ENCODE results near the gene CEBPA.

The CEBPA gene

GRCh38 chr19:33278023-33278402 is 24.3 kb downstream of the CEBPA start:
- no peak for TF ChIP-seq TEAD4 (IDR thresholded peaks at IDR 0.05)
- TF ChIP-seq USF1 (IDR thresholded peaks at IDR 0.05): no peak

- no peak for TF ChIP-seq USF1 (IDR thresholded peaks at IDR 0.05)
- TF ChIP-seq ZBTB7A (IDR thresholded peaks at IDR 0.05; ENCODE audit: low read depth): no peak
- TF ChIP-seq NFIC (IDR thresholded peaks at IDR 0.05): no peak
- no peak for TF ChIP-seq EP300 (IDR thresholded peaks at IDR 0.05; ENCODE audit: borderline replicate concordance)
- no peak for TF ChIP-seq REST (IDR thresholded peaks at IDR 0.05; ENCODE audit: low read depth)
- no peak for TF ChIP-seq RAD21 (IDR thresholded peaks at IDR 0.05; ENCODE audit: low read depth)
- no peak for TF ChIP-seq FOXM1 (IDR thresholded peaks at IDR 0.05; ENCODE audit: borderline replicate concordance, low read depth)
- no peak for TF ChIP-seq CEBPB (IDR thresholded peaks at IDR 0.05)
- TF ChIP-seq TEAD4 (IDR thresholded peaks at IDR 0.05): no peak
- TF ChIP-seq YY1 (IDR thresholded peaks at IDR 0.05; ENCODE audit: low read depth): no peak
- TF ChIP-seq MAX (IDR thresholded peaks at IDR 0.05): no peak
- TF ChIP-seq CREB1 (IDR thresholded peaks at IDR 0.05; ENCODE audit: low read depth): no peak
Observed at GRCh38 chr19:33277434-33277833, 24.9 kb downstream of the CEBPA start.

GRCh38 chr19:33275933-33276619 is 26.3 kb downstream of the CEBPA start:
- TF ChIP-seq TEAD4 (IDR thresholded peaks at IDR 0.05): no peak
- no peak for TF ChIP-seq ZBTB7A (IDR thresholded peaks at IDR 0.05; ENCODE audit: low read depth)
- no peak for TF ChIP-seq RAD21 (IDR thresholded peaks at IDR 0.05; ENCODE audit: low read depth)
- TF ChIP-seq CREB1 (IDR thresholded peaks at IDR 0.05; ENCODE audit: low read depth): no peak
- TF ChIP-seq TCF12 (IDR thresholded peaks at IDR 0.05; ENCODE audit: low read depth): no peak
- TF ChIP-seq TAF1 (IDR thresholded peaks at IDR 0.05; ENCODE audit: low read depth): no peak
- no peak for TF ChIP-seq EGR1 (IDR thresholded peaks at IDR 0.05)
- no peak for TF ChIP-seq REST (IDR thresholded peaks at IDR 0.05; ENCODE audit: low read depth)
- no peak for TF ChIP-seq EP300 (IDR thresholded peaks at IDR 0.05; ENCODE audit: borderline replicate concordance)
- TF ChIP-seq YY1 (IDR thresholded peaks at IDR 0.05; ENCODE audit: low read depth): no peak
- no peak for TF ChIP-seq MAX (IDR thresholded peaks at IDR 0.05)
- no peak for TF ChIP-seq NFIC (IDR thresholded peaks at IDR 0.05)
- TF ChIP-seq CEBPB (IDR thresholded peaks at IDR 0.05): no peak
- TF ChIP-seq USF1 (IDR thresholded peaks at IDR 0.05): no peak
- no peak for TF ChIP-seq FOXM1 (IDR thresholded peaks at IDR 0.05; ENCODE audit: borderline replicate concordance, low read depth)

- no peak for TF ChIP-seq EGR1 (IDR thresholded peaks at IDR 0.05)
Observed at GRCh38 chr19:33275559-33275932, 26.8 kb downstream of the CEBPA start.

- TF ChIP-seq CEBPB (IDR thresholded peaks at IDR 0.05) (no peak), ZBTB7A (IDR thresholded peaks at IDR 0.05; ENCODE audit: low read depth) (no peak)
Observed at GRCh38 chr19:33274663-33275558, 27.4 kb downstream of the CEBPA start.

All from Ishikawa (cell line).